Aorta (tissue), 5 donors: ENCODE data around the gene PAAF1. TPM values are rescaled to one million over a fixed set of nuclear protein-coding genes. Genes with fewer than 3 reads are reported as not detected.

Experiments used
- ATAC-seq: fragments of 200-7000 bp; cut with Tn5 transposase; one replicate; pipeline ENCODE4 v1.9.1; 2022; ENCODE audit warnings: moderate library complexity; ENCODE audit not compliant: low FRiP score
- DNase-seq, 2 donors: peaks; one replicate each; pipeline ENCODE4 v3.0.0-alpha.2; 2020
- H3K27ac ChIP-seq, 2 donors: one replicate each; pipeline ENCODE4 v1.5.1; 2013; ENCODE audit warnings: low read length in 2 of 2, mild to moderate bottlenecking in 2 of 2, moderate library complexity in 2 of 2, control low read depth in 1 of 2, inconsistent platforms in 1 of 2, low read depth in 1 of 2
- H3K27me3 ChIP-seq, 2 donors: one replicate each; pipeline ENCODE4 v1.6.1; 2013; ENCODE audit warnings: control low read depth in 1 of 2, low read length in 1 of 2, mild to moderate bottlenecking in 1 of 2, moderate library complexity in 1 of 2; ENCODE audit not compliant: insufficient read depth in 2 of 2, control insufficient read depth in 1 of 2
- H3K36me3 ChIP-seq, 2 donors: one replicate each; pipeline ENCODE4 v1.6.1; 2013; ENCODE audit warnings: control low read depth in 1 of 2, low read length in 1 of 2, mild to moderate bottlenecking in 1 of 2; ENCODE audit not compliant: insufficient read depth in 2 of 2, control insufficient read depth in 1 of 2
- H3K4me1 ChIP-seq, 2 donors: one replicate each; pipeline ENCODE4 v1.6.1; 2013; ENCODE audit warnings: low read length in 2 of 2, control low read depth in 1 of 2, mild to moderate bottlenecking in 1 of 2, moderate library complexity in 1 of 2; ENCODE audit not compliant: insufficient read depth in 2 of 2, control insufficient read depth in 1 of 2
- H3K4me3 ChIP-seq, 2 donors: one replicate each; pipeline ENCODE4 v1.5.1; 2013; ENCODE audit warnings: low read length in 2 of 2, control low read depth in 1 of 2, mild to moderate bottlenecking in 1 of 2
- H3K9me3 ChIP-seq: one replicate; pipeline ENCODE4 v1.6.1; 2013; ENCODE audit warnings: mild to moderate bottlenecking, low read length; ENCODE audit not compliant: control insufficient read depth
- WGBS, 2 donors: extraction: QIAGEN DNeasy Blood & Tissue Kit; methylation state at CpG; one replicate each; pipeline ENCODE4 v1.1.7; 2013; 5-methylcytosine and 5-hydroxymethylcytosine counted together
- intact Hi-C, 2 donors: fragments of 100-400 bp; cut with DNase I; formaldehyde crosslinking; loops; one replicate each; pipeline versions ENCODE4 v1.14.2 to v1.15.0; 2022
- long read RNA-seq, 2 donors: library from polyadenylated mRNA; unstranded; transcript quantifications; one replicate each; pipeline ENCODE4 v2.0.0, GENCODE V29; 2020 to 2021
- polyA plus RNA-seq, 2 donors: library from polyadenylated mRNA; stranded (reverse); fragments of 200-250 nt; gene quantifications; one replicate each; pipeline ENCODE4 v1.2.3, GENCODE V29; 2013
- total RNA-seq, 2 donors: library from RNA; stranded (reverse); fragmentation: NEBNext Ultra II Directional; extraction: Animal tissue kit (Norgen Biotek cat#: 25700); gene quantifications; one replicate each; pipeline ENCODE4 v1.2.1, GENCODE V29; 2021
- donor health status: healthy with polysubstance abuse.
- donor health status: Bipolar disorder and iron deficiency.
- donor health status: DM: no; HTN: no; CAD: no.
- donor health status: DM: no; HTN: no; CAD: no.
- donor health status: DM: yes; HTN: yes; CAD: no.

Gene PAAF1
- total RNA-seq, result 10 to 100 TPM; 13.9 to 18.6 TPM
- 10 to 100 TPM; 14.9 to 23.9 TPM for polyA plus RNA-seq
- long read RNA-seq, donor 1, full-length matches to known transcripts, result 54 of 84 reads
- long read RNA-seq, donor 1, partial matches to known transcripts, result 3 of 84 reads
- long read RNA-seq, donor 1, other reads (novel, unspliced or antisense), result 27 of 84 reads
- long read RNA-seq, donor 2, full-length matches to known transcripts, result 18 of 24 reads
- long read RNA-seq, donor 2, partial matches to known transcripts, result 1 of 24 reads
- long read RNA-seq, donor 2, other reads (novel, unspliced or antisense), result 5 of 24 reads

GRCh38 chr11:73876424-73877310, at the start of gene PAAF1, which contains the start of gene COA4:
Gene PAAF1 (plus strand): TSS chr11:73876999. CDS start chr11:73877022, 23 bp downstream.
Gene COA4 (minus strand): TSS chr11:73876846. CDS start chr11:73873378, 3,468 bp downstream.
- peak; percentile 96 to 97 for DNase-seq
- no peaks in the 10 kb centered on the region for H3K9me3 ChIP-seq
- peak; percentile 98 for ATAC-seq
- peak within 1 kb of the TSS; percentile 74 to 79 for H3K4me3 ChIP-seq
- intact Hi-C loops, result no loop called here
- WGBS, 2 donors, result 0 to 1% methylated on average over 57 of the region's 57 CpGs
- peak within 1 kb of the TSS in 1 of 2 donors; percentile 60 for H3K27ac ChIP-seq
- no peaks in the 10 kb centered on the region for H3K27me3 ChIP-seq
- peaks cover 0 to 7% of the 10 kb centered on the region in 2 donors for H3K4me1 ChIP-seq
- peaks cover 0 to 2% of the 10 kb centered on the region in 2 donors for H3K36me3 ChIP-seq

GRCh38 chr11:73830261-73830660, 46.5 kb upstream of the PAAF1 start:
- no peaks in the 10 kb centered on the region for H3K27me3 ChIP-seq
- H3K36me3 ChIP-seq, result peaks cover 0 to 5% of the 10 kb centered on the region in 2 donors
- DNase-seq (no peak), ATAC-seq (no peak)
- no peaks in the 10 kb centered on the region for H3K4me1 ChIP-seq
- no peak overlapping the region for H3K4me3 ChIP-seq
- WGBS, 2 donors, result 86 to 96% methylated on average over 1 of the region's 1 CpG
- intact Hi-C loops, result no loop called here
- no peaks in the 10 kb centered on the region for H3K9me3 ChIP-seq
- no peak overlapping the region for H3K27ac ChIP-seq

GRCh38 chr11:73833067-73833466, 43.7 kb upstream of the PAAF1 start:
- Histone ChIP-seq H3K9me3 (no peaks in the 10 kb centered on the region), H3K27me3 (no peaks in the 10 kb centered on the region), H3K4me1 (no peaks in the 10 kb centered on the region), H3K27ac (no peak overlapping the region), H3K4me3 (no peak overlapping the region), H3K36me3 (peaks cover 0 to 5% of the 10 kb centered on the region in 2 donors)
- 75 to 77% methylated on average over 2 of the region's 2 CpGs for WGBS, 2 donors
- intact Hi-C loops, result no loop called here
- DNase-seq, result no peak
- no peak for ATAC-seq

GRCh38 chr11:73838443-73839122, 38.2 kb upstream of the PAAF1 start:
- WGBS, 2 donors, result 49 to 54% methylated on average over 3 of the region's 3 CpGs

GRCh38 chr11:73839123-73839457, 37.7 kb upstream of the PAAF1 start:
- no peaks in the 10 kb centered on the region for H3K27me3 ChIP-seq
- intact Hi-C loops, result no loop called here
- ATAC-seq (no peak), DNase-seq (no peak)
- H3K9me3 ChIP-seq, result no peaks in the 10 kb centered on the region
- no peak overlapping the region for H3K27ac ChIP-seq
- H3K36me3 ChIP-seq, result no peaks in the 10 kb centered on the region
- no peak overlapping the region for H3K4me3 ChIP-seq
- H3K4me1 ChIP-seq, result no peaks in the 10 kb centered on the region

More at GRCh38 chr11:73838443-73839122, 38.2 kb upstream of the PAAF1 start:
- H3K36me3 ChIP-seq, result no peaks in the 10 kb centered on the region
- H3K4me1 ChIP-seq, result no peaks in the 10 kb centered on the region
- intact Hi-C loops, result no loop called here
- no peak overlapping the region for H3K27ac ChIP-seq
- ATAC-seq (no peak), DNase-seq (no peak)
- no peak overlapping the region for H3K4me3 ChIP-seq
- no peaks in the 10 kb centered on the region for H3K9me3 ChIP-seq
- H3K27me3 ChIP-seq, result no peaks in the 10 kb centered on the region

GRCh38 chr11:73851046-73851764, 25.6 kb upstream of the PAAF1 start:
- Histone ChIP-seq H3K9me3 (no peaks in the 10 kb centered on the region), H3K4me1 (no peaks in the 10 kb centered on the region), H3K27me3 (no peaks in the 10 kb centered on the region), H3K27ac (no peak overlapping the region), H3K36me3 (peaks cover 0 to 3% of the 10 kb centered on the region in 2 donors), H3K4me3 (no peak overlapping the region)
- WGBS, 2 donors, result 88 to 93% methylated on average over 3 of the region's 3 CpGs
- no peak for DNase-seq
- no peak for ATAC-seq
- intact Hi-C loops, result no loop called here

- intact Hi-C loops, result no loop called here
- WGBS, 2 donors, result 88 to 93% methylated on average over 3 of the region's 3 CpGs
- Histone ChIP-seq H3K27me3 (no peaks in the 10 kb centered on the region), H3K36me3 (peaks cover 0 to 3% of the 10 kb centered on the region in 2 donors), H3K4me3 (no peak overlapping the region), H3K27ac (no peak overlapping the region), H3K9me3 (no peaks in the 10 kb centered on the region), H3K4me1 (no peaks in the 10 kb centered on the region)
- ATAC-seq (no peak), DNase-seq (no peak)
These were observed 24.8 kb upstream of the PAAF1 start for GRCh38 chr11:73852049-73852448.

GRCh38 chr11:73854680-73855079, 22.1 kb upstream of the PAAF1 start:
- DNase-seq (no peak), ATAC-seq (no peak)
- Histone ChIP-seq H3K27me3 (no peaks in the 10 kb centered on the region), H3K4me1 (no peaks in the 10 kb centered on the region), H3K36me3 (peaks cover 1 to 3% of the 10 kb centered on the region in 2 donors), H3K9me3 (no peaks in the 10 kb centered on the region), H3K4me3 (no peak overlapping the region), H3K27ac (no peak overlapping the region)
- intact Hi-C loops, result no loop called here
- 80 to 86% methylated on average over 1 of the region's 1 CpG for WGBS, 2 donors
